Right lobe of liver (tissue), 4 donors: ENCODE results near the gene CHST8.

Experiments used
- POLR2A ChIP-seq: fragments of 450-650 bp; IDR thresholded peaks from one replicate; pipeline ENCODE4 v1.6.1; 2017; ENCODE audit warnings: antibody characterized with exemption, mild to moderate bottlenecking
- TF ChIP-seq, protein P1 (sequence below), 4 donors: fragments of 200-600 bp in 3 of 4; fragments of 450-650 bp in 1 of 4; IDR thresholded peaks; one replicate each; pipeline versions ENCODE4 v1.5.1 to v1.8.0; 2016 to 2022; ENCODE audit warnings: antibody characterized with exemption in 4 of 4, mild to moderate bottlenecking in 2 of 4
- donor health status: DM: no; HTN: no; CAD: no.
- donor health status: DM: no; HTN: no; CAD: no.
- donor health status: DM: no; HTN: yes; CAD: no.

DNA sequence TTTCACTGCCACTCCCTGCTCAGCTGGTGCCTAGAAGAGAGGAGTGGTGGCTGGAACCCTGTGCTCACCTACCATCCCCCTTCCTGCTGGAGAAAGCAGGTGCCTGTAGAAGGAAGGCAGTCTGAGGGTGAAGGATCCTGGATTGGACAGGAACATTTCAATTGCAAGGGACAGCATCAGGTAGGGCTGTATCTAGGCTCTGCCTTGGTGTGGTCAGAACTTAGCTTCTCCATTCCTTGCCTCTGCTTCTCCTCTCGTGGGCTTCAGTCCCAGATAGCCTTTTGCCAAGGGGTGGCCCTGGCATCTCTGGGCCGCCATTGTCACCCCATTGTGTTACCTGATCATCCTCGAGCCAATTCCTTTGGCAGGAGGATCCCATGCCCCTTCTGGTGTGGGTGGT is 101.8 kb downstream of the CHST8 start:
- TF ChIP-seq POLR2A: no peak
- TF ChIP-seq, protein P1, sequence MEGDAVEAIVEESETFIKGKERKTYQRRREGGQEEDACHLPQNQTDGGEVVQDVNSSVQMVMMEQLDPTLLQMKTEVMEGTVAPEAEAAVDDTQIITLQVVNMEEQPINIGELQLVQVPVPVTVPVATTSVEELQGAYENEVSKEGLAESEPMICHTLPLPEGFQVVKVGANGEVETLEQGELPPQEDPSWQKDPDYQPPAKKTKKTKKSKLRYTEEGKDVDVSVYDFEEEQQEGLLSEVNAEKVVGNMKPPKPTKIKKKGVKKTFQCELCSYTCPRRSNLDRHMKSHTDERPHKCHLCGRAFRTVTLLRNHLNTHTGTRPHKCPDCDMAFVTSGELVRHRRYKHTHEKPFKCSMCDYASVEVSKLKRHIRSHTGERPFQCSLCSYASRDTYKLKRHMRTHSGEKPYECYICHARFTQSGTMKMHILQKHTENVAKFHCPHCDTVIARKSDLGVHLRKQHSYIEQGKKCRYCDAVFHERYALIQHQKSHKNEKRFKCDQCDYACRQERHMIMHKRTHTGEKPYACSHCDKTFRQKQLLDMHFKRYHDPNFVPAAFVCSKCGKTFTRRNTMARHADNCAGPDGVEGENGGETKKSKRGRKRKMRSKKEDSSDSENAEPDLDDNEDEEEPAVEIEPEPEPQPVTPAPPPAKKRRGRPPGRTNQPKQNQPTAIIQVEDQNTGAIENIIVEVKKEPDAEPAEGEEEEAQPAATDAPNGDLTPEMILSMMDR (IDR thresholded peaks at IDR 0.05): no peak
